ENCODE data around the gene NPAT. TPM values are rescaled to one million over a fixed set of nuclear protein-coding genes. Genes with fewer than 3 reads are reported as not detected.

The NPAT gene
- total RNA-seq, 8 experiments from 2014 or later = 12.8 to 29.4 (median 17.1) TPM

- Histone ChIP-seq H3K4me1 (replicated peaks in 1 of 2) (peaks cover 8 to 11% of the 10 kb centered on the region in 2 donors), H3K27ac (no peak overlapping the region), H3K4me3 (no peak overlapping the region)
- WGBS, 10 experiments = 88 to 100% (median 98%) methylated on average over 2 to 5 of the region's 5 CpGs; no CpG with 5 or more reads in 2 of the 10 experiments
- no peak for ATAC-seq (replicated peaks in 6 of 8)
- in situ Hi-C loops (cut with MboI; ENCODE audit: low pct_unique_long_range_greater_than_20kb in 2 of 9, low sequenced_read_pairs in 9 of 9, unreplicated experiment in 9 of 9) = no loop called here
Measured at GRCh38 chr11:108125096-108125495, 97.3 kb downstream of the NPAT start.

DNA sequence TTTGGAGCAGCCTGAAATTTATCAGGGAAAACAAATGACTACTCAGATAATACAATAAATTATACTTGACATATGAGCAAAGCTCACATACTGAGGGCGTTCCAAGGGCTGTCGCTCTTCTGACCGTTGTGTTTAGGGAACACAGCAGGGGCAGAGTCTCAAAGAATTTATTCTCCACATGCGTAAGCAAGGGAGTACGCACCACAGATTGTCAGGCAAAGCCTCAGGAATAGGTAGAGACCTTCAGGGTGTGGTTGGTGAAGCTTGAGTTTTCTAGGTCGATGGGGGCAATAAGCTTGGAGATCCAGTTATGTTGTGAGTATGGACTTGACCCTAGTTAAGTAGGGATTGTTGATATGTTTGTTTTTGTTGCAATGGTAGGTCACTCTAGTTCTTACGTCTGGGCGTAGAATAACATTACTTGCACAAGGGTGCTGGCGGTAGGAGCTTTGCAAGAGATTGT is 100.2 kb downstream of the NPAT start:
- ATAC-seq (replicated peaks in 6 of 8) = peak; percentile 5 to 47 (median 28)
- peaks cover 8 to 11% of the 10 kb centered on the region in 2 donors for H3K4me1 ChIP-seq (replicated peaks in 1 of 2)
- 0 to 66% (median 29%) methylated on average over 2 to 9 of the region's 9 CpGs for WGBS, 10 experiments
- H3K4me3 ChIP-seq = peak overlapping the region; percentile 56 to 67 (median 61)
- H3K27ac ChIP-seq = peak overlapping the region; percentile 77 to 91
- in situ Hi-C loops (cut with MboI; ENCODE audit: low pct_unique_long_range_greater_than_20kb in 2 of 9, low sequenced_read_pairs in 9 of 9, unreplicated experiment in 9 of 9) = loop anchor here in 1 of 9 experiments (25.0 kb wide), 1 partner anchor 540 kb away; the partner anchor contains the start of gene DDX10

- in situ Hi-C loops (cut with MboI; ENCODE audit: low pct_unique_long_range_greater_than_20kb in 2 of 9, low sequenced_read_pairs in 9 of 9, unreplicated experiment in 9 of 9) = loop anchor here in 1 of 9 experiments (25.0 kb wide), 1 partner anchor 541 kb away; the partner anchor contains the start of gene DDX10
- Histone ChIP-seq H3K4me3 (peak within 1 kb of the TSS; percentile 56 to 67 (median 61)), H3K27ac (peak within 1 kb of the TSS; percentile 77 to 91), H3K4me1 (replicated peaks in 1 of 2) (peaks cover 8 to 11% of the 10 kb centered on the region in 2 donors)
- WGBS, 10 experiments = 0 to 14% (median 0%) methylated on average over 1 to 21 of the region's 73 CpGs; no CpG with 5 or more reads in 1 of the 10 experiments
- peak; percentile 90 to 98 (median 97) for ATAC-seq (replicated peaks in 6 of 8)
Measured at GRCh38 chr11:108121274-108122155, 100.9 kb downstream of the NPAT start, which contains the start of gene ACAT1. ACAT1 (plus strand) TSS chr11:108121567; CDS start chr11:108121607, 40 bp downstream.

- in situ Hi-C loops (cut with MboI; ENCODE audit: low pct_unique_long_range_greater_than_20kb in 2 of 9, low sequenced_read_pairs in 9 of 9, unreplicated experiment in 9 of 9) = loop anchor here in 1 of 9 experiments (25.0 kb wide), 1 partner anchor 541 kb away; the partner anchor contains the start of gene DDX10
- peak in 2 of 8 experiments; percentile 19 to 26 for ATAC-seq (replicated peaks in 6 of 8)
- H3K4me1 ChIP-seq (replicated peaks in 1 of 2) = peaks cover 8 to 11% of the 10 kb centered on the region in 2 donors
- H3K27ac ChIP-seq = peak overlapping the region; percentile 6 to 91
- WGBS, 10 experiments = 73 to 100% (median 82%) methylated on average over 1 to 6 of the region's 7 CpGs; no CpG with 5 or more reads in 6 of the 10 experiments
- peak overlapping the region; percentile 56 to 67 (median 61) for H3K4me3 ChIP-seq
Measured at GRCh38 chr11:108120936-108121273, 101.5 kb downstream of the NPAT start.

GRCh38 chr11:108117746-108118371 is 104.6 kb downstream of the NPAT start:
- Histone ChIP-seq H3K4me3 (no peak overlapping the region), H3K27ac (no peak overlapping the region), H3K4me1 (replicated peaks in 1 of 2) (peaks cover 9 to 14% of the 10 kb centered on the region in 2 donors)
- in situ Hi-C loops (cut with MboI; ENCODE audit: low pct_unique_long_range_greater_than_20kb in 2 of 9, low sequenced_read_pairs in 9 of 9, unreplicated experiment in 9 of 9) = loop anchor here in 1 of 9 experiments (25.0 kb wide), 1 partner anchor 544 kb away; the partner anchor contains the start of gene DDX10
- no peak for ATAC-seq (replicated peaks in 6 of 8)

GRCh38 chr11:108115500-108116140 is 106.8 kb downstream of the NPAT start:
- peak; percentile 25 to 91 (median 52) for ATAC-seq (replicated peaks in 6 of 8)
- Histone ChIP-seq H3K4me3 (no peak overlapping the region), H3K27ac (no peak overlapping the region), H3K4me1 (replicated peaks in 1 of 2) (peaks cover 0 to 7% of the 10 kb centered on the region in 2 donors)
- in situ Hi-C loops (cut with MboI; ENCODE audit: low pct_unique_long_range_greater_than_20kb in 2 of 9, low sequenced_read_pairs in 9 of 9, unreplicated experiment in 9 of 9) = loop anchor here in 1 of 9 experiments (25.0 kb wide), 1 partner anchor 547 kb away; the partner anchor contains the start of gene DDX10
- 0 to 100% (median 61%) methylated on average over 1 to 4 of the region's 5 CpGs; no CpG with 5 or more reads in 2 of the 10 experiments for WGBS, 10 experiments

DNA sequence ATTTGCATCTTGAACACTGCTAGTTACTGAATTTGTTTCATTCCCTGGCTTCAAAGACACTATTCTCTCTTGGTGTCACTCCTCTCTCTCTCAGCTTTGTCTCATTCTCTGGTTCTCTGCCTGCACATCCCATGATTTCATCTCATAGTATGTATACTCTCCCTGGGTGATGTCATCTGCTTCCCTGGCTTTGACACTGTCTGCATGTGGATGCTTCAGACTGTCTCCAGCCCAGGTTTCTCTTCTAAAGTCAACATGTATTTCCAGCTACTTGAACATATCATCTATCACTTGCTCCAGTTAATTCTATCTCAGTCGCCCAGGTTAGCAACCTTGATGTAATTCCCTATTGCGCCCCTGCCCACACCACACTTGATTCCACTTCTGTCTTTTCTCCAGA is 110.4 kb downstream of the NPAT start:
- H3K4me1 ChIP-seq (replicated peaks in 1 of 2) = peaks cover 0 to 7% of the 10 kb centered on the region in 2 donors
- no peak overlapping the region for H3K4me3 ChIP-seq
- peak in 5 of 8 experiments; percentile 84 to 98 (median 92) for ATAC-seq (replicated peaks in 6 of 8)
- no peak overlapping the region for H3K27ac ChIP-seq
- WGBS, 10 experiments = 77 to 100% (median 94%) methylated on average over 1 to 2 of the region's 2 CpGs; no CpG with 5 or more reads in 1 of the 10 experiments
- in situ Hi-C loops (cut with MboI; ENCODE audit: low pct_unique_long_range_greater_than_20kb in 2 of 9, low sequenced_read_pairs in 9 of 9, unreplicated experiment in 9 of 9) = loop anchor here in 1 of 9 experiments (25.0 kb wide), 1 partner anchor 550 kb away; the partner anchor contains the start of gene DDX10

GRCh38 chr11:108111126-108111525 is 111.3 kb downstream of the NPAT start:
- ATAC-seq (replicated peaks in 6 of 8) = no peak
- Histone ChIP-seq H3K27ac (no peak overlapping the region), H3K4me3 (no peak overlapping the region), H3K4me1 (replicated peaks in 1 of 2) (peaks cover 0 to 7% of the 10 kb centered on the region in 2 donors)
- WGBS, 10 experiments = 71 to 100% (median 99%) methylated on average over 1 to 4 of the region's 4 CpGs
- in situ Hi-C loops (cut with MboI; ENCODE audit: low pct_unique_long_range_greater_than_20kb in 2 of 9, low sequenced_read_pairs in 9 of 9, unreplicated experiment in 9 of 9) = loop anchor here in 1 of 9 experiments (25.0 kb wide), 1 partner anchor 551 kb away; the partner anchor contains the start of gene DDX10

Other genes with a start within 250 kb of the NPAT start
- 10 to 100 TPM; 20.1 to 31.4 (median 24.3) TPM for gene CUL5, start 213.7 kb downstream of the NPAT start, total RNA-seq
- gene ACAT1, start 101.1 kb downstream of the NPAT start, total RNA-seq = 100 to 1,000 TPM in 1 of 8 experiments, 10 to 100 TPM in 7; 35.0 to 107 (median 51.3) TPM
- 100 to 1,000 TPM in 1 of 8 experiments, 10 to 100 TPM in 7; 41.2 to 132 (median 59.1) TPM for gene ATM, start 429 bp upstream of the NPAT start, total RNA-seq
- 1 to 10 TPM; 1.4 to 4.0 (median 2.9) TPM for gene C11orf65, start 244.9 kb upstream of the NPAT start, total RNA-seq